Spinal cord (tissue), 10 donors: Measurements from ENCODE around the gene ADGRE1. TPM values are rescaled to one million over a fixed set of nuclear protein-coding genes. Genes with fewer than 3 reads are reported as not detected.

ENCODE experiments used
- DNase-seq, 6 donors: peaks; one replicate each; pipeline versions ENCODE4 v3.0.0 to v3.0.0-alpha.2; 2013 to 2015; ENCODE audit warnings: low spot score in 6 of 6, low read depth in 4 of 6
- H3K27ac ChIP-seq: one replicate; pipeline ENCODE4 v1.5.1; 2013; ENCODE audit warnings: low read depth, low read length, control low read depth
- H3K27me3 ChIP-seq: one replicate; pipeline ENCODE4 v1.6.1; 2013; ENCODE audit warnings: low read length; ENCODE audit not compliant: control insufficient read depth, insufficient read depth
- H3K36me3 ChIP-seq: one replicate; pipeline ENCODE4 v1.6.1; 2013; ENCODE audit warnings: low read length; ENCODE audit not compliant: control insufficient read depth, insufficient read depth
- H3K4me1 ChIP-seq: one replicate; pipeline ENCODE4 v1.6.1; 2013; ENCODE audit warnings: low read length; ENCODE audit not compliant: control insufficient read depth, insufficient read depth
- H3K4me3 ChIP-seq: one replicate; pipeline ENCODE4 v1.5.1; 2013; ENCODE audit warnings: low read depth, low read length, control low read depth
- H3K9me3 ChIP-seq: one replicate; pipeline ENCODE4 v1.6.1; 2013; ENCODE audit warnings: low read length; ENCODE audit not compliant: control insufficient read depth, insufficient read depth
- WGBS: methylation state at CpG from one replicate; pipeline ENCODE4 v1.1.5; 2013; ENCODE audit warnings: missing lambda C conversion rate; ENCODE audit not compliant: insufficient coverage; 5-methylcytosine and 5-hydroxymethylcytosine counted together
- polyA plus RNA-seq, 2 donors: library from polyadenylated mRNA; unstranded; fragments of 120-200 nt; gene quantifications; one replicate each; pipeline ENCODE4 v1.2.1, GENCODE V29; 2013; ENCODE audit not compliant: insufficient read length in 2 of 2
- total RNA-seq, 2 donors: library from RNA; depleted of rRNA in 1 of 2; stranded (reverse); fragments of 120-200 nt in 1 of 2; fragments of >200 nt in 1 of 2; gene quantifications; one replicate each; pipeline versions ENCODE4 v1.2.3 to v1.2.4, GENCODE V29; 2013 to 2014
- donor health status: healthy.

ADGRE1 gene
- total and polyA plus RNA-seq, 4 donors, result 0.11 to 1.1 TPM; not detected in 2

DNA sequence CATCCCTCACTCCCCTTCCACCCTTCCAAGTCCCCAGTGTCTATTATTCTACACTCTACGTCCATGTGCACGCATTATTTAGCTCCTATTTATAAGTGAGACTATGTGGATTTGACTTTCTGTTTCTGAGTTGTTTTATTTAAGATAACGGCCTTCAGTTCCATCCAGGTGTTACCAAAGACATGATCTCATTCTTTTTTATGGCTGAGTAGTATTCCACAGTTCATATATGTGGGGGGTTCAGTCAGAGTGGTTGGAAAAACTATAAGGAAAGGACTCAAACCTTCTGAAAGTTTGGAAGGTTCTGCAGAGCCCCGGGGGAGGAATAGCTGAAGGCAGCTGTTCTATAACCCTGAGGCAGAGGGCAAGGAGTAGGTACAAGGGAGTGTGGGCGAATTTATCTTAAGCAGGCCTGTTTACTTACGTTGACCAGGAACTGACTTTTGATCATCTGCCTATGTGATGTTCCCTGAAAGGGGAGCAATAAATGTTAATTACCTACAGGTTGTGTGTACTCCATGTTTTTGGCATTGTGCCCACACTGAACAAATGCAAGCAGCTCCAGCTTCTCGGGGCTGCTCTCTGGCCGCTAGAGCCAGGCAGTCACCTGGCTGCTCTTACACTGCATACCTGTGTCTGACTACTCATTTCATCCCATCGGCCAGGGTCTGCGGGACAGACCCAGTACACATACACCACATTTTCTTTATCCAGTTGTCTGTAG, 13.5 kb upstream of the ADGRE1 start:
- 85% methylated on average over 5 of the region's 10 CpGs for WGBS
- Histone ChIP-seq H3K4me3 (no peak overlapping the region), H3K27ac (no peak overlapping the region), H3K4me1 (no peaks in the 10 kb centered on the region), H3K36me3 (no peaks in the 10 kb centered on the region), H3K9me3 (no peaks in the 10 kb centered on the region), H3K27me3 (no peaks in the 10 kb centered on the region)
- DNase-seq, result no peak

DNA sequence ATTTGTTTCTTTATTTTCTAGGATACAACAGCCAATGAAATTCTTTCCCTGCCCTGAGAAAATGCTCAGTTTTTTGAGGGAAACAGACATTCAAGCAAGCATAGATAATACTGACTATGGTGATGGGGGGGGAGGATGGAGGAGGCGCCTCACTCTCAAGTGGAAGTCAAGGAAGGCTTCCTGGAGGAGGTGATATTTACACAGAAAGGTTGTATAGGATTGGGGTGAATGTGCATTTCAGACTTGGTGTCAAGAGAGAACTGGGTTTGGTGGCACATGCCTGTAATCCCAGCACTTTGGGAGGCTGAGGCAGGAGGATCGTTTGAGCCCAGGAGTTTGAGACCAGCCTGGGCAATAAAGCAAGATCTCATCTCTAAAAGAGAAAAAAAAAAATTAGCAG, 12.2 kb upstream of the ADGRE1 start:
- H3K4me3 ChIP-seq, result no peak overlapping the region
- WGBS, result 93% methylated on average over 1 of the region's 2 CpGs
- no peaks in the 10 kb centered on the region for H3K9me3 ChIP-seq
- DNase-seq, result no peak
- H3K36me3 ChIP-seq, result no peaks in the 10 kb centered on the region
- H3K27ac ChIP-seq, result no peak overlapping the region
- H3K27me3 ChIP-seq, result no peaks in the 10 kb centered on the region
- H3K4me1 ChIP-seq, result no peaks in the 10 kb centered on the region

DNA sequence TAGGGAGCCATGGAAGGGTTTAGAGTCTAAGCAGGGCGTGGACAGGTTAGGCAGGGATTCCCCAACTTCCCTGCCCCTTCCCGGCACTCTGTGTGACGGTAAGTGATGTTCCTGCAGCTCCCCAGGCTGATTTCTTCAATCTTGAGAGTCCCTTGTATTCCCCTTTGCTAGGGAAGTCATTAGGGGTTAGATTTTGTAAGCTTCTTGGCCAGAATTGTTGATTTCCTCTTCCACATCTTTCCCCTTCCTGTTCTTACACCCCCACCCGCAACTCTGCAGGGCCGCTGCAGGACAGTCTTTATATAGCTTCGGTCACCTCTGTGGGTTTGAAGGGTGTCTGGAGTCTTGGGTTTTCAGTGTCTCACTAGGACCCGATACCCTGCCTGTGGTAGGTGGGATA, 10.6 kb upstream of the ADGRE1 start:
- H3K9me3 ChIP-seq, result no peaks in the 10 kb centered on the region
- H3K27ac ChIP-seq, result no peak overlapping the region
- no peaks in the 10 kb centered on the region for H3K27me3 ChIP-seq
- H3K36me3 ChIP-seq, result no peaks in the 10 kb centered on the region
- no peaks in the 10 kb centered on the region for H3K4me1 ChIP-seq
- no peak overlapping the region for H3K4me3 ChIP-seq
- DNase-seq, result no peak
- WGBS, result 57% methylated on average over 1 of the region's 7 CpGs

DNA sequence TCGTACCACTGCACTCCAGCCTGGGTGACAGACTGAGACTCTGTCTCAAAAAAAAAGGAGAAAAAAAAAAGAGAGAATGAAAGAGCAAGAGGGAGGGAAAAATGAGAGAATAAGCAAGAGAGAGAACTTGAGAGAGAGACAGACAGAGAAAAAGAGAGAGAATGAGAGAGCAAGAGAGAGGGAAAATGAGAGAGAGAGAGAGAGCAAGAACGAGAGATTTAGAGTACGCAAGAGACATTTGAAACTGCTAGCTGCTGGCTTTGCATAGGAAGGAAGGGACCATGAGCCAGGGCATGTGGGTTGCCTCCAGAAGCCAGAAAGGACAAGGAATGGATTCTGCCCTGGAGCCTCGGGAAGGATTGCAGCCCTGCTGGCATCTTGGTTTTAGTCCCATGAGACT, 9.6 kb upstream of the ADGRE1 start:
- H3K4me3 ChIP-seq, result no peak overlapping the region
- no peak overlapping the region for H3K27ac ChIP-seq
- H3K27me3 ChIP-seq, result no peaks in the 10 kb centered on the region
- no peaks in the 10 kb centered on the region for H3K9me3 ChIP-seq
- DNase-seq, result no peak
- 74% methylated on average over 4 of the region's 4 CpGs for WGBS
- no peaks in the 10 kb centered on the region for H3K4me1 ChIP-seq
- H3K36me3 ChIP-seq, result no peaks in the 10 kb centered on the region

DNA sequence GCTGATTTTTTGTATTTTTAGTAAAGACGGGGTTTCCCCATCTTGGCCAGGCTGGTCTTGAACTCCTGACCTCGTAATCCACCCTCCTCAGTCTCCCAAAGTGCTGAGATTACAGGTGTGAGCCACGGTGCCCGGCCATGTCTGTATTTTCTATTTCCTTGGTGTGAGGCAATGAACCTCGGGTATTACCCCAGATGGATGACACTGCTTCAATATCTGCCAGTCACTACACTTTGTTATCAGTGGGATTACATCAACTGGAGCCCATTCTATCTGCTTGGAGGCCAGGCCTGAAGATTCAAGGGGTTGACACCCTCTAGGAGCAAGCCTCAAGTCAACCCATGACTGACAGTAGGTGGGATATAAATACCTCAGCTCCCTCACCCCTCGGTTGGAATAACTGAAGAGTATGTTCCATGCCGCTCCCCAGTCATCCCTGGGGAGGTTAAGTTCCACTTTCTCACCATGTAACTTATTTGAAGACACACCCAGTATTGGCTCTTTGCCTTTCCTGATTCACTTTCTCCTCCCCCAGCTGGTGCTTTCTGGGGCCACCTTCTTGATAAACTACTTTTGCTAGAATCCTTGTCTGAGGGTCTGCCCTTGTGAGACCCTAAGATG, 992 bp upstream of the ADGRE1 start:
- Histone ChIP-seq H3K4me1 (no peaks in the 10 kb centered on the region), H3K27me3 (no peaks in the 10 kb centered on the region), H3K9me3 (no peaks in the 10 kb centered on the region), H3K4me3 (no peak overlapping the region), H3K27ac (no peak overlapping the region), H3K36me3 (no peaks in the 10 kb centered on the region)
- 54% methylated on average over 3 of the region's 7 CpGs for WGBS
- DNase-seq, result no peak

DNA sequence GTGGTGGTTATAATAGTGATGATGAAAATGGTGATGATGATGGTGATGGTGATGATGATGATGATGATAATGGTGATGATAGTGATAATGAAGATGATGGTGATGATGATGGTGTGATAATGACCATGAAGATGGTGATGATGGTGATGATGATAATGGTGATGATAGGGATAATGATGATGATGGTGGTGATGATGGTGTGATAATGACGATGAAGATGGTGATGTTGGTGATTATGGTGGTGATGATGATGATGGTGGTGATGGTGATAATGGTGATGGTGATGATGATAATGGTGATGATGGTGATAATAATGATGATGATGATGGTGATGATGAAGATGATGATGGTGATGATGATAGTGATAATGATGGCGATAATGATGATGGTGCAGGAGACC, 1.6 kb downstream of the ADGRE1 start:
- H3K9me3 ChIP-seq, result no peaks in the 10 kb centered on the region
- WGBS, result 96% methylated on average over 2 of the region's 2 CpGs
- H3K27me3 ChIP-seq, result no peaks in the 10 kb centered on the region

DNA sequence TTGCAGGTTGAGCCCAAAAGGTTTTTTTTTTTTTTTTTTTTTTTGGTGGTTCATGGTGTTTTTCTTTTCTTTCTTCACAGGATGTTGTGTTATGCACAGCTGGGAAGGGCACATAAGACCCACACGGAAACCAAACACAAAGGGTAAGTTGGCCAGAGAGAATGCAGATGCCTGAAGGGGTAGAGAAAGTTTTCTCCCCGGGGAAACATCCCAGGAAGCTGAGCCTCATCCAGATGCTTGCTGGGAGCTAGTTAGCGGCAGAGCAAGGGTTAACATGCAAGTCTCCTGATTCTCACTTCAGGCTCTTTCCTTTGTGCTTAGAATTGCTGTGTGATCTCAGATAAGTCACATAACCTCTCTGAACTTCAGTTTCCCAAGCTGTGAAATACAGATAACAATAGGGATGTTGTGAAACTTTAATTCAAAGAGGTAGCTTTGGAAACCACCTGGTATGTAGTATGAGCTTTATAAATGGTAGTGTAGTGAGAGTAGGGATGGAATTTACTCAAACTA, 3.1 kb downstream of the ADGRE1 start:
- peaks cover 1% of the 10 kb centered on the region for H3K9me3 ChIP-seq
- no peaks in the 10 kb centered on the region for H3K4me1 ChIP-seq
- 72% methylated on average over 2 of the region's 3 CpGs for WGBS
- no peak overlapping the region for H3K27ac ChIP-seq
- H3K36me3 ChIP-seq, result no peaks in the 10 kb centered on the region
- no peak overlapping the region for H3K4me3 ChIP-seq
- no peaks in the 10 kb centered on the region for H3K27me3 ChIP-seq
- DNase-seq, result no peak

More for the DNA sequence above, 1.6 kb downstream of the ADGRE1 start:
- no peak overlapping the region for H3K4me3 ChIP-seq
- no peak overlapping the region for H3K27ac ChIP-seq
- no peaks in the 10 kb centered on the region for H3K36me3 ChIP-seq
- H3K4me1 ChIP-seq, result no peaks in the 10 kb centered on the region
- DNase-seq, result no peak

DNA sequence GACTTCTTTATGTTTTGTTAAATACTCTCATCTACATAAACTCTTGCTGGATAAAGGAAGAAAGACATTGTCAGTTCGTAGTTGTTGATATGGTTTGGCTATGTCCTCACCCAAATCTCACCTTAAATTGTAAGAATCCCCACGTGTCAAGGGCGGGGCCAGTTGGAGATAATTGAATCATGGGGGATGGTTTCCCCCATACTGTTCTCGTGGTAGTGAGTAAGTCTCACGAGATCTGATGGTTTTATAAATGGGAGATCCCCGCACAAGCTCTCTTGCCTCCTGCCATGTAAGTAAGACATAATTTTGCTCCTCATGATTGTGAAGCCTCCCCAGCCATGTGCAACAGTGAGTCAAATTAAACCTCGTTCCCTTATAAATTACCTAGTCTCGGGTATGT, 3.6 kb downstream of the ADGRE1 start:
- no peak overlapping the region for H3K27ac ChIP-seq
- no peaks in the 10 kb centered on the region for H3K36me3 ChIP-seq
- no peak for DNase-seq
- WGBS, result 78% methylated on average over 4 of the region's 8 CpGs
- peaks cover 1% of the 10 kb centered on the region for H3K9me3 ChIP-seq
- H3K4me3 ChIP-seq, result no peak overlapping the region
- no peaks in the 10 kb centered on the region for H3K27me3 ChIP-seq
- no peaks in the 10 kb centered on the region for H3K4me1 ChIP-seq

DNA sequence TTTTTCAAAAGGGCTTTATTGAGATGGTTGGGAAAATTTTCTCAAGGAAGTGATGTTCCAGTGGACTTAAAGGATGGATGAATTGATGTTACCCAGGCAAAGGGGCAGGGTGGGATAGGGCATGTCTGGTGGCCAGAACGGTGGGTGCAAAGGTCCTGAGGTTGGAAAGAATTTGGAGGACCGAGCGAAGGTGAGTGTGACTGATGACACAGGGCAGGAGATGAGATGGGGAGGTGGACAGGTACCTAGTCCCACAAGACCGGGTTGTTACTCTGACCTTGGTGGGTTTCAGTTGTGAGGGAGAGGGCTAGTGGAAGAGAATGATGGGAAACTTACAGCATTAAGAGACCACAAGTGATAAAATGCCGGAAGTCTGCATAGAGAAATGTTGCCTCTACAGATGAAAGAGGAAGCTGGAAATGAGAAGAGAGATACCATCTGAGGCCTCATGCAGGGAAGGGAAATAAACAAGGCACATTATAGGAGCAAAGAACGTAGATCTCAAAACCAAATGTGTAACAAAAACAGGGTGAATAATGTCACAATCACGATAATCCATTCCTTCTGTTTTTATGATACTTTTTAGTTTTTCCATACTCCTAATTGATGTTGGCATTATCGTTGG, 4.5 kb downstream of the ADGRE1 start:
- DNase-seq, result no peak
- 78% methylated on average over 6 of the region's 8 CpGs for WGBS
- no peak overlapping the region for H3K27ac ChIP-seq

More for the DNA sequence above, 4.5 kb downstream of the ADGRE1 start:
- Histone ChIP-seq H3K27me3 (no peaks in the 10 kb centered on the region), H3K9me3 (peaks cover 1% of the 10 kb centered on the region), H3K4me1 (no peaks in the 10 kb centered on the region), H3K36me3 (no peaks in the 10 kb centered on the region), H3K4me3 (no peak overlapping the region)
